ENCODE measurements around the gene APC.
"Not testable (repeated sequence)": the region's sequence is repeated elsewhere in the genome, so short reads cannot be mapped to it uniquely, and the experiment has no call there.

Gene APC

DNA sequence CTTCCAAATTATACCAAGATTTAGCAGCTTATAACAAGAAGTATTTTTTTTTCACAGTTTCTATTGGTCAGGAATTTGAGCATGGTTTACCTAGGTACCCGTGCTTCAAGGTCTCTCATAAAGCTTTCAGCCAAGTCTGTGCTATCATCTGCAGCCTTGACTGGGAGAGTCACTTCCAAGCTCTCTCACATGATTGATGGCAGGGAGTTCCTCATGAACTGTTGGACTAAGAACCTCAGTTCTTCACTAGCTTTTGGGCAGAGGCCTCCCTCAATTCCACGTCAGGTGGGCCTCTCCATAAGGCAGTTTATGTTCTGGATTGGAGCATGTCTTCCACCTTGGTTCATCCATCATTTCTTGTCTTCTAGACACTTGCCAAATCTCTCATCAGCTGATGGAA lies 39.9 kb upstream of the APC start:
- Histone ChIP-seq H3K27ac (ENCODE audit: low read depth, low read length) (no peak overlapping the region), H3K9ac (ENCODE audit: low read depth, low read length) (no peak overlapping the region), H3K36me3 (ENCODE audit: control insufficient read depth, insufficient read depth, low read length) (no peaks in the 10 kb centered on the region), H3K4me3 (ENCODE audit: low read depth, low read length) (no peak overlapping the region), H3K9me3 (ENCODE audit: control insufficient read depth, insufficient read depth, low read length) (no peaks in the 10 kb centered on the region), H3K27me3 (ENCODE audit: control insufficient read depth, insufficient read depth, low read length) (no peaks in the 10 kb centered on the region), H3K4me1 (ENCODE audit: control insufficient read depth, insufficient read depth, low read length) (no peaks in the 10 kb centered on the region)

DNA sequence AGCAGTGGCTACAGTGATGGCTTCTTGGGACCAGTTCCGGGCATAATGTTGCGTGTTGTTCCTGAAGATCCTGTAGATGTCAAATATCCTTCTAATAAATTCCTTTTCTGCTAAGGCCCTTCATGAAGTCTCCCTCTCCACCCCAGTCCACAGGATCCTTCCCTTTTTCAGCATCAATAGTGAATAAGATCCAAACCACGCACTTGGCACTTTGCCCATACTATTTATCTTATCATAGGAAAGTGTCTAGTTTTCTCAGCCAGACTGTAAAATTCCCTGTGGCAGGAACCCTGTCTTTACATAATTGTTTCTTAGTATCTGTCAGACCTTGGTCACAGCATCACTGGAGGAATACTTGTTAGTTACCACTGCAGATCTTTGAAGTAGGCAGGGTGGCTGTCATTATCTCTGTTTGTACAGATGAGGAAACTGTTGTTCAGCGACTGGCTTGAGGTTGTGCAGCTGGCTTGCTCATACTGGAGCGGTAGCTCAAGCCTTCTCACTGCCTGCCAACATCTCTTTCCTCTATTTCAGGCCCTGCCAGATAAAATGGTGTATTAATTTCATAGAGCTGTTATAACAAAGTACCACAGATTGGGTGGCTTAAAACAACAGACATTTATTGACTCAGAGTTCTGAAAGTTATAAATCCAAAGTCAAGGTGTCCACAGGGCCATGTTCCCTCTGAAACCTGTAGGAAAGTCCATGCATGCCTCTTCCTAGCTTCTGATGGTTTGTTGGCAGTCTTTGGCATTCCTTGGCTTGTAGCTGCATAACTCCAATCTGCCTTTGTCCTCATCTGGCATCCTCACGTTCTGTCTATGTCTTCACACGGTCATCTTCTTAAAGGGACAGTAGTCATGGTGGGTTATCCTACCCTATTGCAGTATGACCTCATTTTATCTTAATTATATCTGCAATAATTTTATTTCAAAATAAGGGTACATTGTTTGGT lies 33.5 kb upstream of the APC start:
- no peak overlapping the region for H3K27ac ChIP-seq (ENCODE audit: low read depth, low read length)
- H3K36me3 ChIP-seq (ENCODE audit: control insufficient read depth, insufficient read depth, low read length) = no peaks in the 10 kb centered on the region
- no peaks in the 10 kb centered on the region for H3K27me3 ChIP-seq (ENCODE audit: control insufficient read depth, insufficient read depth, low read length)
- no peak overlapping the region for H3K9ac ChIP-seq (ENCODE audit: low read depth, low read length)
- H3K4me1 ChIP-seq (ENCODE audit: control insufficient read depth, insufficient read depth, low read length) = peaks cover 10% of the 10 kb centered on the region
- no peak overlapping the region for H3K4me3 ChIP-seq (ENCODE audit: low read depth, low read length)
- no peaks in the 10 kb centered on the region for H3K9me3 ChIP-seq (ENCODE audit: control insufficient read depth, insufficient read depth, low read length)

DNA sequence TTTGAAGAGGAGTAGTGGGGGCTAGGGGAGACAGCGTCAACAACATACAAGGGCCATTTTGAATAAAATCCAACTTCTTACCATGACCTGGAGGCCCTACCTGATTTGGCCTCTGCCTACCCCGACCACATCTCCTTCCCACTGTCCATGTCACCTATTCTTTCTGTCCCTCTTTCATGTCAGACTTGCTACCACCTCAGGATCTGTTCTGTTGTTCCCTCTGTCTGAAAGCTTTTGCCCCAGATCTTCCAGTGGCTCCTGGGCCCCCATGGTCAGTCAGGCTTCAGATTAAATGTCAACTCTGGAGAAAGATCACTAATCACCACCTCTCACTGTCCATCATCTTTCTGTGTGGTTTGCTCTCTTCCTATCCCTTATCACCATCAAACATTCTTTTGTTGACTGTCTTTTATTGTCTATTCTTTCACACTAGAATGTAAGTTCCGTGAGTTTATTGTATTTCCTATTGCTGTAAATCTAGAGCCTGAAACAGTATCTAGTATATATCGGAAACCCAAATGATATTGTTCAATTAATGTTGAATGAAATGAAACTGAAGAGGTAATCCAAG lies 31.2 kb upstream of the APC start:
- Histone ChIP-seq H3K27ac (ENCODE audit: low read depth, low read length) (no peak overlapping the region), H3K36me3 (ENCODE audit: control insufficient read depth, insufficient read depth, low read length) (no peaks in the 10 kb centered on the region), H3K4me3 (ENCODE audit: low read depth, low read length) (no peak overlapping the region), H3K4me1 (ENCODE audit: control insufficient read depth, insufficient read depth, low read length) (peaks cover 30% of the 10 kb centered on the region), H3K27me3 (ENCODE audit: control insufficient read depth, insufficient read depth, low read length) (no peaks in the 10 kb centered on the region), H3K9ac (ENCODE audit: low read depth, low read length) (no peak overlapping the region), H3K9me3 (ENCODE audit: control insufficient read depth, insufficient read depth, low read length) (no peaks in the 10 kb centered on the region)

- Histone ChIP-seq H3K27ac (ENCODE audit: low read depth, low read length) (peak overlapping the region; percentile 98), H3K36me3 (ENCODE audit: control insufficient read depth, insufficient read depth, low read length) (no peaks in the 10 kb centered on the region), H3K9me3 (ENCODE audit: control insufficient read depth, insufficient read depth, low read length) (no peaks in the 10 kb centered on the region), H3K4me1 (ENCODE audit: control insufficient read depth, insufficient read depth, low read length) (peaks cover 31% of the 10 kb centered on the region), H3K27me3 (ENCODE audit: control insufficient read depth, insufficient read depth, low read length) (no peaks in the 10 kb centered on the region), H3K4me3 (ENCODE audit: low read depth, low read length) (peak overlapping the region; percentile 94), H3K9ac (ENCODE audit: low read depth, low read length) (peak overlapping the region; percentile 84)
These were observed 30.2 kb upstream of the APC start for GRCh38 chr5:112707187-112708102.

GRCh38 chr5:112708103-112708622 lies 29.5 kb upstream of the APC start:
- Histone ChIP-seq H3K27me3 (ENCODE audit: control insufficient read depth, insufficient read depth, low read length) (no peaks in the 10 kb centered on the region), H3K4me3 (ENCODE audit: low read depth, low read length) (peak overlapping the region; percentile 94), H3K9ac (ENCODE audit: low read depth, low read length) (peak overlapping the region; percentile 84), H3K36me3 (ENCODE audit: control insufficient read depth, insufficient read depth, low read length) (no peaks in the 10 kb centered on the region), H3K9me3 (ENCODE audit: control insufficient read depth, insufficient read depth, low read length) (no peaks in the 10 kb centered on the region), H3K4me1 (ENCODE audit: control insufficient read depth, insufficient read depth, low read length) (peaks cover 31% of the 10 kb centered on the region), H3K27ac (ENCODE audit: low read depth, low read length) (peak overlapping the region; percentile 98)

GRCh38 chr5:112709416-112709815 lies 28.3 kb upstream of the APC start:
- H3K9me3 ChIP-seq (ENCODE audit: control insufficient read depth, insufficient read depth, low read length) = no peaks in the 10 kb centered on the region
- H3K27me3 ChIP-seq (ENCODE audit: control insufficient read depth, insufficient read depth, low read length) = no peaks in the 10 kb centered on the region
- H3K9ac ChIP-seq (ENCODE audit: low read depth, low read length) = no peak overlapping the region
- H3K4me3 ChIP-seq (ENCODE audit: low read depth, low read length) = peak overlapping the region; percentile 94
- peaks cover 31% of the 10 kb centered on the region for H3K4me1 ChIP-seq (ENCODE audit: control insufficient read depth, insufficient read depth, low read length)
- no peak overlapping the region for H3K27ac ChIP-seq (ENCODE audit: low read depth, low read length)
- no peaks in the 10 kb centered on the region for H3K36me3 ChIP-seq (ENCODE audit: control insufficient read depth, insufficient read depth, low read length)

DNA sequence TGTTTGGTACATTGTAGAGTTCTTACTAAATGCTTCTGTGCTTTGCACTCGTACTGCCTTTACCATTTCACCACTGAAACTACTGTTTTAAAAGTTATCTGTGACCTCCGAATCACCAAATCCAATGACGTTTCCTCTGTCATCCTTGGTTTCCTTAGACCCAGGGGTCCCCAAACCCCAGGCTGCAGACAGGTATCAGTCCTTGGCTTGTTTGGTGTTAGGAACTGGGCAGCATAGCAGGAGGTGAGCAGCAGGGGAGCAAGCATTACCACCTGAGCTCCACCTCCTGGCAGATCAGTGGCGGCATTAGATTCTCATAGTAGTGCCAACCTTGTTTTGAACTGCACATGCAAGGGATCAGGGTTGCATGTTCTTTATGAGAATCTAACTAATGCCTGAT lies 26.8 kb upstream of the APC start:
- no peak overlapping the region for H3K4me3 ChIP-seq (ENCODE audit: low read depth, low read length)
- H3K36me3 ChIP-seq (ENCODE audit: control insufficient read depth, insufficient read depth, low read length) = no peaks in the 10 kb centered on the region
- H3K9me3 ChIP-seq (ENCODE audit: control insufficient read depth, insufficient read depth, low read length) = no peaks in the 10 kb centered on the region
- H3K27me3 ChIP-seq (ENCODE audit: control insufficient read depth, insufficient read depth, low read length) = no peaks in the 10 kb centered on the region
- H3K9ac ChIP-seq (ENCODE audit: low read depth, low read length) = no peak overlapping the region
- H3K27ac ChIP-seq (ENCODE audit: low read depth, low read length) = no peak overlapping the region
- H3K4me1 ChIP-seq (ENCODE audit: control insufficient read depth, insufficient read depth, low read length) = peaks cover 31% of the 10 kb centered on the region

- Histone ChIP-seq H3K4me1 (ENCODE audit: control insufficient read depth, insufficient read depth, low read length) (peaks cover 31% of the 10 kb centered on the region), H3K9me3 (ENCODE audit: control insufficient read depth, insufficient read depth, low read length) (no peaks in the 10 kb centered on the region), H3K4me3 (ENCODE audit: low read depth, low read length) (no peak overlapping the region), H3K27me3 (ENCODE audit: control insufficient read depth, insufficient read depth, low read length) (no peaks in the 10 kb centered on the region), H3K36me3 (ENCODE audit: control insufficient read depth, insufficient read depth, low read length) (no peaks in the 10 kb centered on the region), H3K9ac (ENCODE audit: low read depth, low read length) (no peak overlapping the region), H3K27ac (ENCODE audit: low read depth, low read length) (peak overlapping the region; percentile 9)
These were observed 26.2 kb upstream of the APC start for GRCh38 chr5:112711436-112711835.

GRCh38 chr5:112713206-112713605 lies 24.5 kb upstream of the APC start:
- no peaks in the 10 kb centered on the region for H3K27me3 ChIP-seq (ENCODE audit: control insufficient read depth, insufficient read depth, low read length)
- no peak overlapping the region for H3K9ac ChIP-seq (ENCODE audit: low read depth, low read length)
- H3K4me3 ChIP-seq (ENCODE audit: low read depth, low read length) = no peak overlapping the region
- no peaks in the 10 kb centered on the region for H3K9me3 ChIP-seq (ENCODE audit: control insufficient read depth, insufficient read depth, low read length)
- no peaks in the 10 kb centered on the region for H3K36me3 ChIP-seq (ENCODE audit: control insufficient read depth, insufficient read depth, low read length)
- H3K4me1 ChIP-seq (ENCODE audit: control insufficient read depth, insufficient read depth, low read length) = peaks cover 37% of the 10 kb centered on the region
- no peak overlapping the region for H3K27ac ChIP-seq (ENCODE audit: low read depth, low read length)

GRCh38 chr5:112716895-112717294 lies 20.8 kb upstream of the APC start:
- not testable (repeated sequence) for H3K4me3 ChIP-seq (ENCODE audit: low read depth, low read length); H3K27me3 ChIP-seq (ENCODE audit: control insufficient read depth, insufficient read depth, low read length); H3K9me3 ChIP-seq (ENCODE audit: control insufficient read depth, insufficient read depth, low read length); H3K27ac ChIP-seq (ENCODE audit: low read depth, low read length); H3K36me3 ChIP-seq (ENCODE audit: control insufficient read depth, insufficient read depth, low read length); H3K9ac ChIP-seq (ENCODE audit: low read depth, low read length)
- H3K4me1 ChIP-seq (ENCODE audit: control insufficient read depth, insufficient read depth, low read length) = peaks cover 16% of the 10 kb centered on the region

All from HUES48 (cell line).